NCI-H1417 treated with DMSO at 0.1 percent for 48 hours (cell line): ENCODE results near the gene ACSL4.
"Not testable (repeated sequence)": the region's sequence is repeated elsewhere in the genome, so short reads cannot be mapped to it uniquely, and the experiment has no call there.

Experiments used
- DNase-seq: peaks from one replicate; lab custom pipeline; 2025; lab: John Stamatoyannopoulos, UW

The ACSL4 gene

DNA sequence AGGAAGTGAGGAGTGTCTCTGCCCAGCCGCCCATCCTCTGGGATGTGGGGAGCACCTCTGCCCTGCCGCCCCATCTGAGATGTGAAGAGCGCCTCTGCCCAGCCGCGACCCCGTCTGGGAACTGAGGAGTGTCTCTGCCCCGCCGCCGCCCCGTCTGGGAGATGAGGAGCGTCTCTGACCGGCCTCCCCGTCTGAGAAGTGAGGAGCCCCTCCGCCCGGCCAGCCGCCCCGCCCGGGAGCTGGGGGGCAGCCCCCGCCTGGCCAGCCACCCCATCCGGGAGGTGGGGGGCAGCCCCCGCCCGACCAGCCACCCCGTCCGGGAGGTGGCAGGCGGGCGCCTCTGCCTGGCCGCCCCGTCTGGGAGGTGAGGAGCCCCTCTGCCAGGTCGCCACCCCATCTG is 61.9 kb downstream of the ACSL4 start:
- not testable (repeated sequence) for DNase-seq

DNA sequence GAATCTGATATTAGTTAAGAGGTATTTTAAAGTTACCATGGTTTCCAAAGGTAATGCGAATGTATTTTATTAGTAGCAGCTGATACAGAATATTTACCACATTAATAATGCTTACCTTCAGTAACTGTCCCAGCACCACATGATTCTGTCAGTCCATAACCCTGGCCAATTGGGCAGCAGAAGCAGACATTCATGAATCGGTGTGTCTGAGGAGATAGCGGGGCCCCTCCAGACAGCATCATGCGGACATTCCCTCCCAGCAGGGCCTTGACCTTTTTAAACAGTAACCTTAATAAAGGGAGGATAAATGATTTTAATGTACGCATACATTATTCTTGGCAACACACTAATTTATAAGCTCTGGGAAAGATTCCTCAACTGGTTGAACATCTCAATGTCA is 65.1 kb downstream of the ACSL4 start:
- DNase-seq, result no peak

DNA sequence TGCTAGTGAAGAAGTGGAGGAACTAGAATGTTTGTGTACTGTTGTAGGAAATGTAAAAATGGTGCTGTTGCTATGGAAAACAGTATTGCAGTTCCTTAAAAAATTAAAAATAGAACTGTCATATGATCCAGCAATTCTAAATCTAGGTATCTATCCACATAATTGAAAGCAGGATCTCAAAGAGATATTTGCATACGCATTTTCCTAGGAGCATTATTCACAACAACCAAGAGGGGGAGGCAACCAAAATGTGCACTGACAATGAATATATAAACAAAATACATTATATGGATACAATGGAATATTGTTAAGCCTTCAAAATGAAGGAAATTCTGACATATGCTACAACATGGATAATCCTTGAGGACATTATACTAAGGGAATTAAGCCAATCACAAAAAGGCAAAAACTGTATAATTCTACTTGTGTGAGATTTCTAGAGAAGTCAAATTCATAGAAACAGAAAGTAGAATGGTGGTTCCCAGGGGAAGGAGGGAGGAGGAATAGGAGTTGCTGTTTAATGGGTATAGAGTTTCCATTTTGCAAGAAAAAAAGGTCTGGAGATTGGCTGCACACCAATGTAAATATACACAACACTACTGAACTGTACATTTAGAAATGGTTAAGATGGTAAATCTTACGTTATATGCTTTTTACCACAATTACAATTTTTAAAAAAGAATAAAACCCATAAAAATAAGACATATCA is 72.5 kb downstream of the ACSL4 start:
- no peak for DNase-seq

DNA sequence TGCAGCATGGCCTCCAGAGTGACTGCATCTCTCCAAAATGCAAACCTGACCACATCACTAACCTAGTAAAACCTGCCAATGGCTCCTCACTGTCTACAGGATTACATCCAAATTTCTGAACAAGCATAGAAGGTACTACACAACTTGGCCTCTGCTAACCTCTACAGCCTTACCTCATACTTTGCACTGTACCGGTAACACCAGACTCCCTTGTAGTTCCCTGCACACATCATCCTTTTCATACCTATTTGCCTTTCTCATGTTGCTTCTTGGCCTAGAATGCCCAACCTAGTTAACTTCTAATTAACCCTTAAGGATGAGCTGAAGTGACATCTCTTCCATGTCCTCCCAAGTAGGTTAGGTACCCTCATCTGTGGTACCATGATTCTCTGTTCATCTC is 74.7 kb downstream of the ACSL4 start:
- no peak for DNase-seq

DNA sequence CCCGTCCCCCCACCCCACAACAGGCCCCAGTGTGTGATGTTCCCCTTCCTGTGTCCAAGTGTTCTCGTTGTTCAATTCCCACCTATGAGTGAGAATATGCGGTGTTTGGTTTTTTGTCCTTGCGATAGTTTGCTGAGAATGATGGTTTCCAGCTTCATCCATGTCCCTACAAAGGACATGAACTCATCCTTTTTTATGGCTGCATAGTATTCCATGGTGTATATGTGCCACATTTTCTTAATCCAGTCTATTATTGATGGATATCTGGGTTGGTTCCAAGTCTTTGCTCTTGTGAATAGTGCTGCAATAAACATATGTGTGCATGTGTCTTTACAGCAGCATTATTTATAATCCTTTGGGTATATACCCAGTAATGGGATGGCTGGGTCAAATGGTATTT is 75.7 kb downstream of the ACSL4 start:
- not testable (repeated sequence) for DNase-seq

DNA sequence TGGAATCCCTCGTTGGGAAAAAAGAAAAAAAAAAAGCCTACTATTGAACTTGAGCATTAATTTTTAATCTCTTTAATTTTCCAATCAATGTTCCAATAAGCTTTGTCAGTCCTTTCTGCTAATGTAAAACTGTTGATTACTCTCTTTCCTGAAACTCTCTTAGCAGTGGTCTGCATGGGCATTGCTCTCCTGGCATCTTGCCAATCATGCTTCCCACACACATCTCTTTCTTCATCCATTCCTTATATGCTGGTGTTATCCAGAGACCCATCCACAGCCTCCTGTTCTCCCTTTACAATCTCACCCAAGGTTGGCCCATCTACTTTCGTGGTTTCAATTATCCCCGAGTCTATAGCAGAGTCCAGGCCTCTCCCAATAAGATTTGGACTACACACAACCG is 76.3 kb downstream of the ACSL4 start:
- DNase-seq, result no peak

DNA sequence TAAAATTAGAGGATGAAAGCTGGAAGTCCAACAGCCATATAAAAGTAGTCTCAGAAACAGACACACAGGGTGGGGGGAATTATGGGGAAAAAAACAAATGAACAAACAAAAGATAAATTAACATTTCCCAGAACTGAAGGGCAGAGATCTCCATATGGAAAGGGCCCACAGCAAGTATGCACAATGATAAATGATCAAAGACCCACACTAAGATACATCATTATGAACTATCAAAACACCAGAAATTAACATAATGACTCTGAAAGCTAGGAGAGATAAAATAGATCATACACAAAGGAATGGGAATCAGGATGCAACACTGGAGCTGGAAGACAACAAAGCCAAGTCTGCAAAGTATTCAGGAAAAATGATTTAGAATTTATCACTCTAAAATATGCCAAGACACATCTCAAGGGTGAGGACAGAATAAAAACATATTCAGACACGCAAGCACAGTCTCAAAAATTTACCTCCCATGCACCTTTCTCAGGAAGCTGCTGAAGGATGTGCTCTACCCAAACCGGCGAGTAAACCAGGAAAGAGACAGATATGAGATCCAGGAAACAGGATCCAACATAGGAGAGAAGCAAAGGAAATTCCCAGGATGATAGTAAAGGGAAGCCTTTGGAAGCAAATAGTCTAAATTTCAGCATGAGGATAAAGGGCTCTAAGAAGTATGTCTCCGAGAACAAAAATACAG is 77.4 kb downstream of the ACSL4 start:
- no peak for DNase-seq

DNA sequence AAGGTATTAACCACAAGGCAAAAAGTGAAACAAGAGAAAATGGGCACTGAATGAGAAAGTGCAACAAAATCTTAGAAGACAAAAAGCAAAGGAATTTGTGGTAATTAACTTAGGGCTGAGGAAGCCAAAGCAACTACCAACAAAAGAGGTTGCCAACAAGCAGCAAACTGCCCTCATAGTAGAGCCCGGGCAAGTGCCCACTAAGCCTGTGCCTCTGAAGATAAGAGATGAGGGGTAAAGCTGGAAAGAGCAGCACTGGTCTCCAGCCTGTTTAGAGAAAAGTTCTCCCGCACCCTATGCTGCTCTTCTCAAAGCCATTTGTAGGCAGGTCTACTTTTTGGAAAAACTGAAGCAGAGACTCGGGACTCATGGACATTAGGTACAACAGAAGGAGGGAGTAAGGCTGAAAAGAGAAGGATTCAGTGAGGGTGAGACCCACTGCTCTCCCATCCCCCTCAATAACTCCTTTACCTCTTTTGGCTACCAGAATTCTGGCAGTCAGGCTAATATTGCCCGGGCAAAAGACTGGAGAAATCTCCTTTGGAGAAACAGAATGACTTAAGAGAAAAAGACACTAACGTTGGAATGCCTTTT is 78.4 kb downstream of the ACSL4 start:
- DNase-seq, result no peak

DNA sequence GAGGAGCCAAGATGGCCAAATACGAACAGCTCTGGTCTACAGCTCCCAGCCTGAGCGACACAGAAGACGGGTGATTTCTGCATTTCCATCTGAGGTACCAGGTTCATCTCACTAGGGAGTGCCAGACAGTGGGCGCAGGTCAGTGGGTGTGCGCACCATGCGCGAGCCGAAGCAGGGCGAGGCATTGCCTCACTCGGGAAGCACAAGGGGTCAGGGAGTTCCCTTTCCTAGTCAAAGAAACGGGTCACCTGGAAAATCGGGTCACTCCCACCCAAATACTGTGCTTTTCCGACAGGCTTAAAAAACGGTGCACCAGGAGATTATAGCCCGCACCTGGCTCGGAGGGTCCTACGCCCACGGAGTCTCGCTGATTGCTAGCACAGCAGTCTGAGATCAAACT is 88.4 kb downstream of the ACSL4 start:
- not testable (repeated sequence) for DNase-seq

DNA sequence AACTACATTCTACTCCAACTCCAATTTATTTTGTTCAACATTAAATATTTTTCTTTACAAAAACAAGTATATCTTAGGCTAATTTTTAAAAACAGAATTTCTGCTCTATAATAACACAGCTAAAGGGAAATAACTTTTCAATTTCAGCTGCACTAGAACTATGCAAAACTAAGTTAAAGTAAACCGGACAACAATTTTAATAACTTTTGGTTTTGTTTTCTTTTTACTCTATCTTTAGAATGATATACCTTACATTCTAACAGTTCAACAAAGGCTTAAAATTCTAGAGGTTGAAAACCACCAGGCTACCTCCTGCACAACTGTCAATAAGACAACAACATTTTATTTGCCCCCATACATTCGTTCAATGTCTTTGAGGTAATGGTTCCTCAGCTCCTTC is 89.4 kb downstream of the ACSL4 start:
- DNase-seq, result no peak

DNA sequence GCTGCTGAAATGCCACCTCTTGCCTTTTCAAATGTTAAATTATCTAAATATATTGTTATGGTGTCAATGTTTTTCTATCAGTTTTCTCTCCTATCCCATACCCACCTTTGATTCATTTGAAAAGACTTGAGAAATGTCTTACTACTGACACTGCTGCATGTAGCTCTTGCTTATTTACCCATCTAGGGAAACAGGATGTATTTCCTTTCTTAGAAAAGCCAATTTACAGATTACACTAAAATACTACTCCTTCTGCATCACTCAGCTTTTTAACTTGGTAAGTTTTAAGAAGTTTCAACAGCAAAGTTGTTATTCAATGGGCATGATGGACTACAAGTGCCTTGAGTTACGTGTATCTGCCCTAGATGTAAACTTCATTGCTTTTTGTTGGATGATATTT is 94.9 kb downstream of the ACSL4 start:
- no peak for DNase-seq

DNA sequence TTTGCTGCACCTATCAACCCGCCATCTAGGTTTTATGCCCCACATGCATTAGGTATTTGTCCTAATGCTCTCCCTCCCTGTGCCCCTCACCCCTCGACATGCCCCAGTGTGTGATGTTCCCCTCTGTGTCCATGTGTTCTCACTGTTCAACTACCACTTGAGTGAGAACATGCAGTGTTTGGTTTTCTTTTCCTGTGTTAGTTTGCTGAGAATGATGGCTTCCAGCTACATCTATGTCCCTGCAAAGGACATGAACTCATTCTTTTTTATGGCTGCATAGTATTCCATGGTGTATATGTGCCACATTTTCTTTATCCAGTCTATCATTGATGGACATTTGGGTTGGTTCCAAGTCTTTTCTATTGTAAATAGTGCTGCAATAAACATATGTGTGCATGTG is 95.6 kb downstream of the ACSL4 start:
- not testable (repeated sequence) for DNase-seq

DNA sequence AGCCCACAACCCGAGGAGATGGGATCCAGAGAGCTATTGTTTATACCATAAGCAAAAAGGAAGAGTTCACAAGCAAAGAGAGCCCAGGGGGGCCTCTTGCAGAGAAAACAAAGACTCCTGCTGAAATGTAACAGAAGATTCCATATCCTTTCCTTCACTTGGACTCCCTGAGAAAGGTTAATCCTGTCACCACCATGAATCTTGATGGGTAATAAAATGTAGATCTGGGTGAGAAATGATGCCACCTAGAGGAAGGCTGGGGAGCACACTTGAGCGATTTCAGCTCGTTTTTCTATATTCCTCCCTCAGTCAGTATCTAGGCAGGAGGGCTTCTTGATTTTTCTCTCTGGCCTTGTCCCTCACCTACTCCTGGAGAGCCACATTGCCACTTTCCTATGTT is 97.9 kb downstream of the ACSL4 start:
- no peak for DNase-seq

DNA sequence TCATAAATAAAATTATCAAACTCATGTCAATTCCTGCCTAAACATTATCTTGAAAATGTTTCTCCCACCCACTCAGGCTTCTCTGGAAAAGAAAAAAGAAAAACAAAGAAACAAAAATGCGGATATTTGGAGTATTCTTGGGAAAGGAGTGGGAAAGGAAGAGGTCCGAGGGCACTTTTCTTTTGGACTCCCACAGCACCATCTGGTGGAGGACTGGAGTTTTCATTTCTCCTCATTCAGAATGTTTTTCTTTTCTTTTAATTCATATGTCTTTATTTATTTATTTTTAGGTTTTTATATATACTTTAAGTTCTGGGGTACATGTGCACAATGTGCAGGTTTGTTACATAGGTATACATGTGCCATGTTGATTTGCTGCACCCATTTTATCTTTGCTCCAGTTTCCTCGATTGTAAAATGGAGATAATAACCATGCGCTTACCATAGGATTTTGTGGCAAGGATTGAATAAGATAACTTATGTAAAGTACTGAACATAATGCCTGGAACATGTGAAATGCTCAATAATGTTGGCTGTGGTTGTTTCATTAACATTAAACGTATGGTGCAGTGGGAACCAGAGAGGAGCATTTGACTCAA is 100.1 kb downstream of the ACSL4 start:
- no peak for DNase-seq

DNA sequence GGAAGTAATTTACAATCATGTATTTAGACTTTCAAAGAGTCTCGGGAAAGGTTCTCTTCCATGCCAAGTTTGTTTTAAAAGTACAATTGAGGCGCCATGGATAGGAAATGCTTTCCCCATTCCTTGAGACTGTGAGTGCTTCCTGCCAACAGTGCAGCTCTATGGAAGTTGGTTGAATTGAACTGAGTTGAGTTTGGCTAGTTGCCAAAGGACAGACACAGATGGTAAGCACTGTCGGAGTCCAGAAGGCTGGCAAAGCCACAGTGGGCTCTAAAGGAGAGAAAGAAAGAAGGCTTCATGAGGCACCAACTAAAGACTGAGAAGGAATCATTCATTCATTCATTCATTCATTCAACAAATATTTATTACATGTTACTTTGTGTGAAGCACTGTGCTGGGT is 103.7 kb downstream of the ACSL4 start:
- no peak for DNase-seq

DNA sequence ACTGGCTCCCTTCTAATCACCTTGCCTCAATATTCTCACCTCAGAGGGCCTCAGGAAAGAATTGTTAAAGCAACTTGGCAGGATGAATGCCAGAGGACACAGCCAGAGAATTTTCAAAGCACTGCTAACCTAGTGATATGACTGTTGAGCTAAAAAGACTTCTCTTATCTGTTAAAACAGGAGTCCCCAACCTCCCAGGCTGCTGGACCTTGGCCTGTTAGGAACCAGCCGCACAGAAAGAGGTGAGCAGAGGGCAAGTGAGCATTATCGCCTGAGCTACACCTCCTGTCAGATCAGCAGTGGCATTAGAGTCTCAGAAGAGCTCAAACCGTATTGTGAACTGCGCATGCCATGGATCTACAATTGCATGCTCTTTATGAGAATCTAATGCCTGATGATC is 106.4 kb downstream of the ACSL4 start:
- no peak for DNase-seq

DNA sequence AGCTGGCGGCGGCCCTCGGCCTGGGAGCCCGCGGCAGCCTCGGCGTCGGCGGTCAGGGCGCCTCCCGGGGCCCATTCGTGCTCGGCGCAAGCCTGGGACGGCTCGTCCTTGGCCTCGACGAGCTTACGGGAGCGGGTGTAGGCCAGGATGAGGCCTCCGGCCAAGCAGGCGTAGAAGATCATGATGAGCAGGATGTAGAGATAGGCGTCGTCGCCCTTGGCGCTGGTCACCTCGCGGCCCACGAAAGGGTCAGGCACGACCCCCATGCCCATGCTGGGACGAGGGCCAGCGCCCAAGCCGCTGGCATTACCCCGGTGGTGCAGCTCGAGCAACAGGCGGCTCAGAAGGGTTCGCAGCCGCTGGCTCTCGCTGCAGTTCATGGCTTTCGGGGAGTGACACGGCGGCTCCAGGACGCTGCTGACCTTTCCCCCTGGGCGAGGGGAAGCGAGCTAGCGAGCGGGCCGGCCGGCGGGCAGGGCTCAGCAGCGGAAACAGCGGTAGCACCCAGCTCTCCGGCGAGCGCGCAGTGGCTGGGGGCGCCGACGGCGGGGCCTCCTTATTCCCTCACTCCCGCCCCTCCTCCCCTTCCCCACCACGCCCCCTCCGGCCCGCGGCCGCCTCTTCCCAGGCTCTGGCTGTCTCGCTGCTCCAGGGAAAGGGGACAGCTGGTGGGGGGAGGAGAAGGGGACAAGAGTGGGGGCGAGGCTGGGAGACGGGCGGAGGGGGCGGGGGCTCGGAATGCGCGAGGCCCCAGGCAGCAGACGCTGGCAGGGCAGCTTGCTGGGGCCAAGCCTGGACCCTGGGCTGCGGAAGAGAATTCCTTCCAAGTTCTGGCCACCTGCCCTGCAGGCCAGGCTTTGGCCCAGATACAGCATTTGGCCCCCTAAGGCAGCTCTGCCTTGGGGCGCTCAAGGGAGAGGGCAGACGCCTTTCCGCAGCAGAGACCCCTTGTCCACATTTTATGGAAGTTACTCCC is 108.1 kb downstream of the ACSL4 start, which contains the start of gene KCNE5:
Gene KCNE5 (minus strand): TSS at position 532 of the 976 bp plus-strand sequence. CDS start 152 bp downstream, at position 380.
- no peak for DNase-seq

DNA sequence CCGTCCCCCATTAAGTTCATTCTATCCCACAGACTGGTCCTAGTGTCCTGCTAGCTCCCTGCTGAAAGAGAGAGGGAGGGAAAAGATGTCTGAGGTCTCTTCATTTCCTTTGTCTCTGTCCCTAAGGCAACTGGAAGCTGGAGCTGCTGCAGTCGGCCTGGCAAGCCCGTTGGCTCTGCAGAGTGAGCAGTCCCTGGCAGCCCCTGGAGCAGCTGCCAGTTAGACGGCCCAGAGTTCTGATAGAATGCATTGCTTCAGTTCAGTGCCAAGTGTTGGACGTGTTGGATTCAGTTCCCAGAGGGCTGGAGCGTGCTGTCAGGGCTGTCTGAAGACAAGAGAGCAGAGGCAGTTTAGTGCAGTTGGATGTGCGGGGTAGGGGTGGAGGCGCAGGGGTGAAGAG is 109.1 kb downstream of the ACSL4 start:
- no peak for DNase-seq

DNA sequence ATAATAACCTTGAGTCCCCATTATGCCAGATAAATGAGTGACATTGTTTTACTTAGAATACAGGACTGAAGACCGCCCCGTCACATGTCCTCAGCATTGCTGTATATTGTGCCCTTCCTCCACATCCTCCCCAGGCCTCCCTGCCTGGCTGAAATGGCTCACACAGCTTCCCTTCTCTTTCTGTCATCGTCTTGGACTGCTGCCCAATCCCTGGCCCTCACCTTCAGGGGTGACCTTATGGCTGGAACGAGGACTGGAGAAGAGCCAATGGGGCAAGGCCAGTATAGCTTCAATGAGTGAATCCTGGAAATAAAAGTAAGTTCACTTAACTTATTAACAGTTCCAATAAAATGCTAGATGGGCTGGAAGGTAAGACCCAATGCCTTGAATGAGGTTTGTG is 110.8 kb downstream of the ACSL4 start:
- no peak for DNase-seq

DNA sequence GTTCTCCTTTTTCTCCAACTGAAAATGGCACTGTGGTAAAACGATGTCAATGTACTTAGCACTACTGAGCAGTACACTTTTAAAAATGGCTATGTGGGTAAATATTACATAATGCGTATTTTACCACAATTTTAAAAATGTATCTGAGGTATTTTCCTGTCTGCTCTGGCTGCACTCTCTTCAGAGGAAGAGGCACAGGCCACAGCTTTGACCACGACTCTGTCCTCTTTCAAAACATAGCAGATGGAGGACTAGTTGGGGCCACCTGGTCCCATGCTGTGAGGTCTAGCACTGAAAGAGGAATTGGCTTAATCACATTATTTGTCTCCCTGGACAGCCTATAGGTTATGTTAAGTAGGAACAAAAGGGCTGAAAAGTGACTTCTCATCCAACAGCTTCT is 113.3 kb downstream of the ACSL4 start:
- DNase-seq, result no peak

DNA sequence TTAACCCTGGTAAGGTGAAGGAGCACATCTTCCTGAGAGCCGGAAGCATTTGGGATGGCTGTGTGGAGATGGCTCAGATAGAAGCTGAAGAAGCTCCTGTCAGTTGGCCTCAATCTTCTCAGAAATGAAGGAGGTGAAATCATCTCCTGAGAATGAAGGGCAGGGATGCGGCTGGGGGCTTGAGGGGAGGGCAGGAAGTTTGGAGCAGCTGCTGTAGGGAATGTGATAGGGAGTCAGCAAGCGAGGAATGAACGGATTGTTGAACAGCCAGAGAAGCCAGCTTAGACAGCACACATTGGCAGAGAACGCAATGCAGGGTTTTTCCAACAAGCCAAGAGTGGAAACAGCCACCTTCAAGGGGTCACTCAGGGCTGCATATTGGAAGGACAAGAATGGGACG is 118.1 kb downstream of the ACSL4 start:
- DNase-seq, result no peak

DNA sequence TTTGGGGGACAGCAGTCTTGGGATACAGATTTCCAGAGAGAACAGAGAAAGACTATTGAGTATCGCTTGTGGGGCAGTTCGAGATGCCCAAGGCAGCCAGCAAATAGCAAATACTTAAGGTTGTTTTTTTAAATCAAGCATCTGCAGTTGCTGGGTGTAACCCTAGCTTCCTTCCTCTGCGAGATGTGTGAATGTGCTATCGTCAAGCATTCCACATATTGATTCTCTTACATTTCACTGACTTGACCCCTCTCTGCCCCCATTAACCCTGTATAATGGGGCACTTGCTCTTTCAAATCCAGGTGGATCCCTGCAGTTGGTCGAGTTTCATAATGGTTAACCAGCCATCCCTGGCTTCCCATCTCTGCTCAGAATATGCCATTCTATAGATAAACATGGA is 131.6 kb downstream of the ACSL4 start:
- DNase-seq, result no peak
